Ectodermal cell (in vitro differentiated cells): Measurements from ENCODE around the gene DTNBP1.

Experiments
- H3K27ac ChIP-seq: 2 replicates; pipeline ENCODE4 v1.7.0; 2013; ENCODE audit warnings: mild to moderate bottlenecking, low read depth, low read length; ENCODE audit not compliant: insufficient read depth, poor library complexity, severe bottlenecking
- H3K27me3 ChIP-seq: 2 replicates; pipeline ENCODE4 v1.7.0; 2013; ENCODE audit warnings: mild to moderate bottlenecking, low read length; ENCODE audit not compliant: insufficient read depth, control insufficient read depth, poor library complexity, severe bottlenecking
- H3K36me3 ChIP-seq: one replicate; pipeline ENCODE4 v1.7.0; 2013; ENCODE audit warnings: low read length; ENCODE audit not compliant: control insufficient read depth, insufficient read depth
- H3K4me1 ChIP-seq: one replicate; pipeline ENCODE4 v1.7.0; 2013; ENCODE audit warnings: low read length; ENCODE audit not compliant: control insufficient read depth, insufficient read depth
- H3K4me3 ChIP-seq: 2 replicates; pipeline ENCODE4 v1.7.0; 2013; ENCODE audit warnings: low read depth, low read length, control low read depth; ENCODE audit not compliant: insufficient read depth
- H3K9me3 ChIP-seq: 2 replicates; pipeline ENCODE4 v1.7.0; 2013; ENCODE audit warnings: mild to moderate bottlenecking, low read length, moderate library complexity; ENCODE audit not compliant: control insufficient read depth
- WGBS, 2 experiments: methylation state at CpG; one replicate each; pipeline ENCODE4 v1.1.7; 2013; ENCODE audit warnings: missing lambda C conversion rate in 2 of 2; 5-methylcytosine and 5-hydroxymethylcytosine counted together

Gene DTNBP1

DNA sequence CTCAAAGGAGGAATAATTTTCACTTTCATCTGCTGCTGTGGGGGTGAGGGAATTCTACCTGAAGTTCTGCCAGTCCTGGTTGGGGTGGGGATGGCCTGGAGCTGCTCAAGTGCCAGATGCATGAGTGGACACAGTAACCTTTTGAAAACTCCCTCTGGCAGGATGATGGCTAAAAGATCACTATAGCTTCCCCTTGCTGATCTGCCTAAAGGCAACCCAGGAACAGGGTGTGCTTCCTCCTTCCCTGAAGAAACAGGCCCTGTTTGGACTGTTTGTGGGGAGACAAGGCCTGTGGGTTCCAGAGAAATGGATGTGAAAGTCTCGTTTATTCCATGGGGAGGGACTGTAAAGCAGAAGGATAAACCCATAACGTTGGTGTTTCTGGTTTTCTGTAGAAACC, 176.9 kb downstream of the DTNBP1 start:
- WGBS, 2 experiments: 90 to 95% methylated on average over 2 of the region's 2 CpGs

GRCh38 chr6:15484821-15485220, 178.0 kb downstream of the DTNBP1 start:
- Histone ChIP-seq H3K36me3 (peaks cover 13% of the 10 kb centered on the region), H3K4me3 (no peak overlapping the region), H3K27me3 (no peaks in the 10 kb centered on the region), H3K27ac (no peak overlapping the region), H3K4me1 (no peaks in the 10 kb centered on the region), H3K9me3 (no peaks in the 10 kb centered on the region)
- 89 to 93% methylated on average over 4 of the region's 4 CpGs for WGBS, 2 experiments

More for the DNA sequence above, 176.9 kb downstream of the DTNBP1 start:
- no peak overlapping the region for H3K27ac ChIP-seq
- H3K9me3 ChIP-seq: no peaks in the 10 kb centered on the region
- no peaks in the 10 kb centered on the region for H3K27me3 ChIP-seq
- H3K4me3 ChIP-seq: no peak overlapping the region
- H3K36me3 ChIP-seq: peaks cover 13% of the 10 kb centered on the region
- H3K4me1 ChIP-seq: no peaks in the 10 kb centered on the region

DNA sequence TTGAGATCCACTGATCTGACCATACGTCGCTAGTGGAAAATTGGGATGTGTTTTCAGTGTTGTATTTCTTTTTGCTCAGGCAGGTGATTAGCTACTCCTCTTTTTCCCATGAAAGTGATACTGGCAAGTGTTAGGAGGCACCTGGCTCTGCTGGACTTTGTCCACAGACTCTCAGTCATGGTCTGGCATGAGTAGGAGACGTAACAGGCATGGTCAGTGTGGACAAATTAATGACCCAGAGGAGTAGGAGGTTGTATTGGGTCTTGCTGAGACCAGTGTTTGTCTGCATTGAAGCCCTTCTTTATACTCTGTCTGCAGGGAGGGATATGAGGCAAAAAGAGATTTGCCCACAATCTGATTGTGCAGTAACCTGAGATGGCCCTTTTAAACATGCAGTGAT, 178.7 kb downstream of the DTNBP1 start:
- no peak overlapping the region for H3K4me3 ChIP-seq

GRCh38 chr6:15483060-15483459, 179.8 kb downstream of the DTNBP1 start:
- Histone ChIP-seq H3K9me3 (no peaks in the 10 kb centered on the region), H3K4me3 (no peak overlapping the region), H3K4me1 (no peaks in the 10 kb centered on the region), H3K36me3 (peaks cover 3% of the 10 kb centered on the region), H3K27me3 (no peaks in the 10 kb centered on the region), H3K27ac (no peak overlapping the region)
- 60% methylated on average over 1 of the region's 1 CpG; no CpG with 5 or more reads in 1 of the 2 experiments for WGBS, 2 experiments

More for the DNA sequence above, 178.7 kb downstream of the DTNBP1 start:
- H3K9me3 ChIP-seq: no peaks in the 10 kb centered on the region
- no peak overlapping the region for H3K27ac ChIP-seq
- 96% methylated on average over 3 of the region's 3 CpGs for WGBS, 2 experiments
- H3K36me3 ChIP-seq: peaks cover 13% of the 10 kb centered on the region
- H3K4me1 ChIP-seq: no peaks in the 10 kb centered on the region
- H3K27me3 ChIP-seq: no peaks in the 10 kb centered on the region

DNA sequence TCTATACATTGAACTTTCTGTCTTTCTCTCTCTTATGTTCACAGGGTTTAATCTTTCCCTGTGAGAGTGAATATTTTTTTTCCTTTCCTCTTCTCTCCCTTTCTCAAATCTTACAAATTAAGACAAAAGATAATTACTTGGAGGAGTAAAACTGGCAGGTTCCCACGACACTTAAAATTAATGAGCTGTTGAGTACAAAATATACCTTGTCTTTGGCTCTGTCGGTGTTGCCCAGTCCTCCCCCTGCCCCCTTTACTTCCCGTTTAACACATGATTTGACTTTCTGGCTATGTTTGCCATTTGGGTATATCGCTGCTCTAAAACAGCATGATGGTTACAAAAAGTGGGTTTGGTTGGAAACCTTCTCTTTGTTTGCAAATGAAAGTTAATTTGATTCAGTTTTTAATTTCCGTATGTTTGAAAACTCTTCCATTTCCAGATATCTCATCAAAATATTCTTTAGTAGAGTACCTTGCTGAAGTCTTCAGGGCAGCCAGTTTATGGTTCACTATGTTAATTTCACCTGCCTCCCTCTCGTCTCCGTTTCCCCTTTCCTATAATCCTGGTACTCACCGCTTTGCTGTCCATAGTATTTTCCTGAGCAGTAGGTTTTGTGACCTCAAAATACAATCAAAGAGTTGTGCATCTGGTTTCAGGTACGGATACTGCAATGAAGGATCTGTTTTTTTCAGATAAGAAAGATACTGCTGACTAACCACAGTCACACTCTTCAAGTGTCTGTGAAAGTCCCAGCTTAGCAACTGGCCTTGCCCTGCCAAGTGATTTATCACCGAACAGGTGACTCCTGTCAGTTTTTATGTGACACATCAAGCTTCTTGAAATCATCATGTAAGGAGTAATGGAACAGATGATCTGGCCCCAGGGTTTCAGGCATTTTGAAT, 181.2 kb downstream of the DTNBP1 start:
- no peaks in the 10 kb centered on the region for H3K4me1 ChIP-seq
- H3K9me3 ChIP-seq: no peaks in the 10 kb centered on the region
- no peak overlapping the region for H3K4me3 ChIP-seq
- H3K27ac ChIP-seq: no peak overlapping the region
- H3K27me3 ChIP-seq: no peaks in the 10 kb centered on the region
- no peaks in the 10 kb centered on the region for H3K36me3 ChIP-seq
- WGBS, 2 experiments: 86 to 95% methylated on average over 9 to 10 of the region's 10 CpGs

DNA sequence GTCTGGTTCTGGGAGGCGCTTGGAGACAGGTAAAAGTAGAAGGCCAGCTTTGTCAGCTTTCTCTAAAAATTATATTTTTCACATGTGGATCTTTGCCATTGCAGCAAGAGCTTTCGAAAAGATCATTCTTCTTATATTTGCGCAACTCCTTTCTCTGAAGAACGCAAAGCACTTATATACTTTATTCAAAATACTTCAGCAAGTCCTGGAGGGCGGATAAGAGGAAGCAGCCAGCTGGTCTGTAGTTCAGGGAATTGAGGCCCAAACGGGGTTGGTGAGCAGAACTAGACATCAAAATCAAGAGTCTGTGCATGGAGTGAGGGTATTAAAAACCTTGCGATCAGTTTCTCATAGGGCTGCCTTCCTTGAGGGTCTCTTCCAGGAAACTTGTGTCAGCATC, 182.3 kb downstream of the DTNBP1 start:
- no peaks in the 10 kb centered on the region for H3K4me1 ChIP-seq
- H3K9me3 ChIP-seq: no peaks in the 10 kb centered on the region
- H3K4me3 ChIP-seq: no peak overlapping the region
- WGBS, 2 experiments: 88 to 92% methylated on average over 6 of the region's 7 CpGs
- H3K36me3 ChIP-seq: no peaks in the 10 kb centered on the region
- H3K27ac ChIP-seq: no peak overlapping the region
- no peaks in the 10 kb centered on the region for H3K27me3 ChIP-seq

GRCh38 chr6:15479761-15480160, 183.1 kb downstream of the DTNBP1 start:
- no peaks in the 10 kb centered on the region for H3K36me3 ChIP-seq
- no peaks in the 10 kb centered on the region for H3K4me1 ChIP-seq
- no peaks in the 10 kb centered on the region for H3K27me3 ChIP-seq
- no peak overlapping the region for H3K4me3 ChIP-seq
- no peak overlapping the region for H3K27ac ChIP-seq
- H3K9me3 ChIP-seq: no peaks in the 10 kb centered on the region
- 91 to 93% methylated on average over 5 of the region's 5 CpGs for WGBS, 2 experiments

DNA sequence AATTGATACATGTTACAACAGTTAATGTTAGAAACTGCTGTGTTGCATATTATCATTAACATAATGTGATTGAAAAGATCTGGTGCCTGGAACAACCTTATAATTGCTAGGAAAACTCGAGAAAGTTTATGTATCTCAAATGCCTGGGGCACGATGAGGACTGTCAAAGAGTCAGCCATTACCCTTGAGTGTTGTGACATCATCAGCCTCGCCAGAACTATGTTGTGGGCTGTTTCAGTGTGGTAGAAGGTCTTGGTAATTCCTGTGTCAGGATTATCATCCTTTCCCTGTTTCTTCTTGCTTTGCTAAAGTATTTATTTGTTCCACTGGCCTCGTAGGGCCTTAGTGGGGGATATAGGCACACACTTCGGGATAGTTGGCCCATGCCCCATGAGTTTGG, 185.1 kb downstream of the DTNBP1 start:
- Histone ChIP-seq H3K27me3 (no peaks in the 10 kb centered on the region), H3K36me3 (no peaks in the 10 kb centered on the region)
- 58 to 60% methylated on average over 5 of the region's 5 CpGs for WGBS, 2 experiments

GRCh38 chr6:15476631-15477380, 186.0 kb downstream of the DTNBP1 start:
- no peak overlapping the region for H3K4me3 ChIP-seq
- H3K27ac ChIP-seq: no peak overlapping the region
- H3K4me1 ChIP-seq: no peaks in the 10 kb centered on the region
- no peaks in the 10 kb centered on the region for H3K27me3 ChIP-seq
- no peaks in the 10 kb centered on the region for H3K9me3 ChIP-seq
- H3K36me3 ChIP-seq: no peaks in the 10 kb centered on the region
- 78 to 81% methylated on average over 7 of the region's 7 CpGs for WGBS, 2 experiments

More for the DNA sequence above, 185.1 kb downstream of the DTNBP1 start:
- Histone ChIP-seq H3K9me3 (no peaks in the 10 kb centered on the region), H3K4me3 (no peak overlapping the region), H3K4me1 (no peaks in the 10 kb centered on the region), H3K27ac (no peak overlapping the region)

DNA sequence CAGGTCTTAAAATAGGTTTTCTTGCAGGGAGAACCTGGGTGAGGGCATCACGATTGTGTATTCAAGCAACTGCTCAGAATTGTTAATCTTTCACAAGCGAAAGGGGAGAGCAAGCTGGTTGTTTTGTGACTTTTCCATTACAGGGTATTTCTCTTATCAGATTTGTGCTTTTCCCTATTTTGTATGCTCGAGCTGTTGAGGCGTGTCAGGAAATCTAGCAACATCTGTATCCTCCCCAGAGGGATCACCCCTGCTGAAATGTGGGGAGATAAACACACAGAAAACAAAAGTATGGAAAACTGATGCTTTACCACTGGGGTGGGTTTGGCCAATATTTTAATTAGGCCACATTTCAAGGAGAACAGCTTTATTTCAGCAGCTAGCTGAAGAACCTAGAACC, 187.0 kb downstream of the DTNBP1 start:
- no peak overlapping the region for H3K27ac ChIP-seq
- no peaks in the 10 kb centered on the region for H3K36me3 ChIP-seq
- H3K4me3 ChIP-seq: no peak overlapping the region
- H3K27me3 ChIP-seq: no peaks in the 10 kb centered on the region
- 92 to 95% methylated on average over 4 of the region's 4 CpGs for WGBS, 2 experiments
- H3K4me1 ChIP-seq: no peaks in the 10 kb centered on the region
- no peaks in the 10 kb centered on the region for H3K9me3 ChIP-seq
